A549 (cell line): ENCODE measurements around the gene TMEM132D.

Experiments
- ATOH8 ChIP-seq: fragments of 250-450 bp; sonication (Bioruptor Pico); IDR thresholded peaks from 2 replicates; pipeline ENCODE4 v1.5.0; 2020; ENCODE audit warnings: low read depth, mild to moderate bottlenecking, moderate library complexity
- CEBPB ChIP-seq, 2 experiments: fragments of >200 bp in 1 of 2; sonication (Bioruptor Twin) in 1 of 2; formaldehyde crosslinking in 1 of 2; IDR thresholded peaks; 2 replicates each; pipeline ENCODE4 v1.6.1; 2012 to 2016
- CTCF ChIP-seq: fragments of >200 bp; sonication (Bioruptor Twin); formaldehyde crosslinking; IDR thresholded peaks from 3 replicates; pipeline ENCODE4 v1.5.1; 2016
- HDAC2 ChIP-seq: fragments of 200-600 bp; sonication (generic); IDR thresholded peaks from 2 replicates; pipeline ENCODE4 v1.6.1; 2016
- HMGXB4 ChIP-seq: fragments of 250-450 bp; sonication (Bioruptor Pico); IDR thresholded peaks from 2 replicates; pipeline ENCODE4 v1.5.0; 2021; ENCODE audit warnings: mild to moderate bottlenecking, moderate library complexity, borderline replicate concordance
- NR3C1 ChIP-seq: fragments of >200 bp; sonication (Bioruptor Twin); formaldehyde crosslinking; IDR thresholded peaks from 3 replicates; pipeline ENCODE4 v1.6.1; 2017
- RAD21 ChIP-seq, 2 experiments: fragments of >200 bp in 1 of 2; sonication (Bioruptor Twin) in 1 of 2; formaldehyde crosslinking in 1 of 2; IDR thresholded peaks in 1 of 2; conservative IDR thresholded peaks in 1 of 2; 2 replicates in 1 of 2; 3 replicates in 1 of 2; pipeline ENCODE4 v1.6.1; 2012 to 2018; ENCODE audit warnings: inconsistent platforms in 1 of 2
- SMC3 ChIP-seq: fragments of >200 bp; sonication (Bioruptor Twin); formaldehyde crosslinking; IDR thresholded peaks from 3 replicates; pipeline ENCODE4 v1.6.1; 2018; ENCODE audit warnings: inconsistent platforms
- TF ChIP-seq, protein P1 (sequence below): fragments of 200-600 bp; sonication (generic); IDR thresholded peaks from 2 replicates; pipeline ENCODE4 v1.6.1; 2016; ENCODE audit warnings: antibody characterized with exemption, mild to moderate bottlenecking, moderate library complexity

- no peak for TF ChIP-seq CEBPB (IDR thresholded peaks at IDR 0.05)
- TF ChIP-seq ATOH8 (CRISPR knock-in tag), result no peak
- no peak for TF ChIP-seq CTCF
- TF ChIP-seq RAD21 (conservative IDR thresholded peaks at IDR 0.05 in 1 of 2, IDR thresholded peaks at IDR 0.05 in 1 of 2), result no peak
- TF ChIP-seq, protein P1, sequence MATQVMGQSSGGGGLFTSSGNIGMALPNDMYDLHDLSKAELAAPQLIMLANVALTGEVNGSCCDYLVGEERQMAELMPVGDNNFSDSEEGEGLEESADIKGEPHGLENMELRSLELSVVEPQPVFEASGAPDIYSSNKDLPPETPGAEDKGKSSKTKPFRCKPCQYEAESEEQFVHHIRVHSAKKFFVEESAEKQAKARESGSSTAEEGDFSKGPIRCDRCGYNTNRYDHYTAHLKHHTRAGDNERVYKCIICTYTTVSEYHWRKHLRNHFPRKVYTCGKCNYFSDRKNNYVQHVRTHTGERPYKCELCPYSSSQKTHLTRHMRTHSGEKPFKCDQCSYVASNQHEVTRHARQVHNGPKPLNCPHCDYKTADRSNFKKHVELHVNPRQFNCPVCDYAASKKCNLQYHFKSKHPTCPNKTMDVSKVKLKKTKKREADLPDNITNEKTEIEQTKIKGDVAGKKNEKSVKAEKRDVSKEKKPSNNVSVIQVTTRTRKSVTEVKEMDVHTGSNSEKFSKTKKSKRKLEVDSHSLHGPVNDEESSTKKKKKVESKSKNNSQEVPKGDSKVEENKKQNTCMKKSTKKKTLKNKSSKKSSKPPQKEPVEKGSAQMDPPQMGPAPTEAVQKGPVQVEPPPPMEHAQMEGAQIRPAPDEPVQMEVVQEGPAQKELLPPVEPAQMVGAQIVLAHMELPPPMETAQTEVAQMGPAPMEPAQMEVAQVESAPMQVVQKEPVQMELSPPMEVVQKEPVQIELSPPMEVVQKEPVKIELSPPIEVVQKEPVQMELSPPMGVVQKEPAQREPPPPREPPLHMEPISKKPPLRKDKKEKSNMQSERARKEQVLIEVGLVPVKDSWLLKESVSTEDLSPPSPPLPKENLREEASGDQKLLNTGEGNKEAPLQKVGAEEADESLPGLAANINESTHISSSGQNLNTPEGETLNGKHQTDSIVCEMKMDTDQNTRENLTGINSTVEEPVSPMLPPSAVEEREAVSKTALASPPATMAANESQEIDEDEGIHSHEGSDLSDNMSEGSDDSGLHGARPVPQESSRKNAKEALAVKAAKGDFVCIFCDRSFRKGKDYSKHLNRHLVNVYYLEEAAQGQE, result no peak
- no peak for TF ChIP-seq SMC3
- TF ChIP-seq HMGXB4 (CRISPR knock-in tag), result no peak
- no peak for TF ChIP-seq NR3C1
- TF ChIP-seq HDAC2, result no peak
These were observed 822.0 kb downstream of the TMEM132D start for GRCh38 chr12:129081755-129082250.
